Activated T-cell treated with anti-CD3 and anti-CD28 coated beads for 24 hours (primary cell): ENCODE measurements around the gene SLC2A13.
"Not testable (repeated sequence)": the region's sequence is repeated elsewhere in the genome, so short reads cannot be mapped to it uniquely, and the experiment has no call there.

ENCODE experiments used
- DNase-seq: peaks from one replicate; pipeline ENCODE4 v3.0.0-alpha.2; 2020; ENCODE audit warnings: low read depth

SLC2A13 gene

GRCh38 chr12:39866135-39866534 lies 239.7 kb downstream of the SLC2A13 start:
- no peak for DNase-seq

DNA sequence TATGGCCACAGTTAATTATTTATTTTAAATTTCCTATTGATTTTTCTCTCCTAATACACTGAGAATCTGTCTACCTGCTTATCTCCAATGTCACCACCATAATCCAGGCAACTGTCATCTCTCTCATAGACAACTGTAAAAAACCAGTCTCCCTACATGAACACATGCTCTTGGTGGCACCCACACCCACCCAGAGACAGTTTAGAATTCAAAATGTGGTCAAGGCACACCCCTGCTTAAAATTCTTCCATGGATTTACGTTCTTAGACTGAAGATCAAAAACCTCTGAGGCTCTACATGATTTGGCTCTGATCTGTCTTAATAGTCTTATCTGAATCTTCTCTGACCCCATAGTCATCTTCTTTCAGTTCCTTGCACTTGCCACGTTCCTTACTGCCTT lies 245.2 kb downstream of the SLC2A13 start:
- no peak for DNase-seq

- no peak for DNase-seq
These were observed 252.9 kb downstream of the SLC2A13 start for GRCh38 chr12:39853003-39853402.

- DNase-seq, result no peak
These were observed 253.5 kb downstream of the SLC2A13 start for GRCh38 chr12:39852346-39852745.

DNA sequence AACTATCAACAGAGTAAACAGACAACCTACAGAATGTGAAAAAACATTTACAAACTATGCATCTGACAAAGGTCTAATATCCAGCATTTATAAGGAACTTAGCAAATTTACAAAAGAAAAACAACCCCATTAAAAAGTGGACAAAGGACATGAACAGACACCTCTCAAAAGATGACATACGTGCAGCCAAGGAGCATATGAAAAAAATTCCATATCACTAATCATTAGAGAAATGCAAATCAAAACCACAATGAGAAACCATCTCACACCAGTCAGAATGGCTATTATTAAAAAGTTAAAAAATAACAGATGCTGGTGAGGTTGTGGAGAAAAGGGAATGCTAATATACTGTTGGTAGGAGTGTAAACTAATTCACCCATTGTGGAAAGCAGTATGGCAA lies 257.7 kb downstream of the SLC2A13 start:
- not testable (repeated sequence) for DNase-seq

DNA sequence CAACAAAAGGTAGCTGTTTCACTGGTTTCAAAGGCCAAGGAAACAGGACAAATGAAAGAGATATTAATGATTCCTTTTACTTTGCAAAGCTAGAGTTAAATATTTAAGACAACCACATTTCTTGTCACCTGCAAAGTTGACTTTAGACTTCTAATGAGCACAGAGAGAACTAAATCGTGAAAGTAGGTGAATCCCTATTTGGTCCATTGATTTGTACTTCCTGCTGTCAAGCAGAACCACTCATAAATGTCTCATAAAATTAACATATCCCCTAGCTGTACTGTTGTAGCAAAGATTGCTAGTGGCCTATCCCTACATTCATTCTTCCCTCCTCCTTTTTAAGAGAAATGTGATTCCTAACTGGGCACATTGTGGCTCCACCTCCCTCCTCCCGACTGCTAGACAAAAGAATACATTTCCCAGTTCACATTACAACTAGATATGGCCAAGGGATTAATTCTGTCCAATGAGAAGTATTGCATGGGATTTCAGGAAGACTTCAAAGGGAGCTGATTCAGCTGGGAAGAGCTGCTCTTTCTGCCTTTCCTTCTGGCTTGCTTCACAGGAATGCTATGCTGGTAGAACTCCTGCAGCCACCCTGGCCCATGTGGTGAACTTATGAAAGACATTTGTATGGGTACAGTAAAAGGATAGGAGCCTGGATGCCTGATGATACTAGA lies 258.8 kb downstream of the SLC2A13 start:
- DNase-seq, result no peak

GRCh38 chr12:39846304-39846703 lies 259.6 kb downstream of the SLC2A13 start:
- DNase-seq, result no peak

DNA sequence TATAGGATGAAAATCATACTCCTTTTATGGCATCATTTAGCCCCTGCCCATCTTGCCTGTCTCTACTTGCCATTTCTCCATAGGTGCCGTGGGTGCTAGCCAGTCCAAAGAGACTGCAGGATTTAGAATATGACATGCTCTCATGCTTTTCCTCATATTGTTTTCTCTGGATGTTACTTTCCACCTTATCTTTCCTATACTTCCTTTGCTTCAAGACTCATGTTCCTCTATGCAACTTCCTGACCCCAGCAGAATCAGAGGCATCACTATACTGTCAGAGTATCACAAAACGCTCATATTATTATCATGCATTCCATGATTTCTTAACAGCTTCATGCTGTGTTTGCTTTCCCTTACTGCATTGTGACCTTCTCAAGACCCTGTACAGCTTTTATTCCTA lies 265.5 kb downstream of the SLC2A13 start:
- DNase-seq, result no peak

- DNase-seq, result no peak
These were observed 266.8 kb downstream of the SLC2A13 start for GRCh38 chr12:39839072-39839471.

DNA sequence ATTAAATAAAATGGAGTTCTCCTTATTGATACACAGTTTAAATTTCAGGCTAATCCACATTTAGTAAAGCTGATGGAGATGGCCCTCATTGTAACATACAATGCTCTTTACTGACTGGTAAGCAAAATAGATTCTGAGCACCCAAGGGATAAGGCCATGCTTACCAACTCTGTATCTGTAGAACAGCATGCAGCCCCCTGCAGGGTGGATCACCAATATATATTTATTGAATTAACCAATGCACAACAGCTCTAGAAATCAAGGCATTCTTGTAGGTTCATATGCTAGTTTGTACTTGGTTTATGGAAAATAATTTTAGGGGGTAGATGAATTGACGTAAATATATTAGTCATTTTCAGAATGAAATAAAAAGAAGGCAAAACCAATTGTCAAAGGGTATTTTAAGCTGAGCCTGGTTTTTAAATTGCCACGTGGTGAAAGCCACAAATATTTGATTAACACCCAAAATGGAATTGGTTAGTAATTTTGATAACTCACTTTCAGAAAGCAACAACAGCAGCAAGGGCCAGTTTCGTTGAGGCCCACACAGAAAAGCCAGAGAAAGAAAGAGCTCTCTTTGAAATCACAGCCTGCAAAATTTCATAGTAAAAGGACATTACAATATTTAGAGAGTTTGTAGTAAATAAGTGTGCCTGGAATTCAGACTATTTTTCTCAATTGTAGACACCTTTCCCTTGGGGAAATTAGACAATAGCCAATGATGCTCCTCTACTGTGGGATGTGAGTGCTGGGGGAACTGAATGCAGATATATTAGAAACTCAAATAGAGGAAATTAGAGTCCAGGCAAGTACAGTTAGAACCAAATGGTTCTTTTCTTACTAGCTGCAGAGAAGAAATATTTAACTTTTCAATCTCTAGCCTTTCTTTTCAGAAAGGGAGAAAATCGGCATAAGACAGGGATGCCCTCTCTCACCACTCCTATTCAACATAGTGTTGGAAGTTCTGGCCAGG lies 270.1 kb downstream of the SLC2A13 start:
- no peak for DNase-seq

GRCh38 chr12:39831587-39832315 lies 274.1 kb downstream of the SLC2A13 start:
- no peak for DNase-seq

DNA sequence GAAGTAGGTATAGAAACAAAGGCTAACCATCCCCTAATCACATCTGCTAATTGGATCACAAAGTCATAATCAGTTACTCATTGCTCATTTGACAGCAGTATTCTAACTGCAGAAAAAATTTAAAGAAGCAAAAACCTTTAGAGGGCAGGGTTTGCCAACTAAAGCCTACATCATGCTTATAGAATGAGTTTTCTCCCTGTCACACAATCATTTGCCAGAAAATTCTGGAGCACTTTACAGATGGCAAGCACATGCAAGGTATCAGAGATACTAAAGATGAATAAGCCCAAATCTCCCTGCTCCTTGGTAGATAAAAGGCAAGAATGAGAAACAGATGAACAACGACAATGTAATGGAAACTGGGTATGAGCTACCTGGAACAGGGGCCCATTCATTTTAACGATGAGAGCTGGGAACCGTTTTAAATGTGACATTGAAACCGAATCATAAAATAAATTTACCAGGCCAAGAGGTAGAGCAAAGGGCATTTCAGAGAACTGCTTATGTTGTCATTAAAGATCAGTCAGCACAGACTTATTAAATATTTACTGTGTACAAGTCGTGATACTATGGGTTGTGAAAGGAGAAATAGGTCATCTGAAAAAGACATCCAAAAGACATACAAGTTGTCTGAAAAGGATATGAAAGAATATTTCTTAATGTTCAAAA lies 274.9 kb downstream of the SLC2A13 start:
- no peak for DNase-seq

GRCh38 chr12:39830171-39830570 lies 275.7 kb downstream of the SLC2A13 start:
- DNase-seq, result no peak

DNA sequence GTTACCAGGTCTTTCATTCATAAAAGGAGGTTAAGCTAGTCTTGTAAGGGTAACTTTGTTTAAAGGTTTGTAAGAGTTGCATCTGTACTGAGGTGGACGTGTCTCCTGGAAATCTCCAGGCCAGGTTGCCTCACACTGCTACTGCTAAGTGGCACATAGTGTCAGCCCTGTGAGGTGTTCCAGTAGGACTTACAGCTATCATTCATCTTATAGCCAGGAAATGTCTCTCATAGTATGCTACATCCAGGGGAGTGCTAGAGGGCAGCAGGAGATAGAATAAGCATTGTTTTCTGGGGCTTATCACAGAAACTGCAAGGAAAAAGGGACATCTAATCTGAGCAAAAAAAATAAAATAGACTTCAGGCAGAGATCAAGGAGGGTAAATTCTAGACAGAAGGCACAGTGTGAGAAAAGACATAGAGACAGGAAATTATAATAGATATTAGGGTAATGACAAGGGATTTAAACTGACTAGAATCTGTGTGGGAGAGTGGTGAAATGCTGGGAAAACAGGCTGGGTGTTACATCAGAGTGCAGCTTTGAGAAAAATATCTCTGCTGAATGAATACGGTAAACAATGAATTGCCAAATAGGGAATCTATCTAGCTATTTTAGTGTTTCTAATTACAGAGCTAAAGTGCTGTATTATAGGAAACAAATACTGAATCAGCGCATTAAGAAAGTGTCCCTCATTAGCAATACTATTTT lies 281.2 kb downstream of the SLC2A13 start:
- DNase-seq, result no peak

DNA sequence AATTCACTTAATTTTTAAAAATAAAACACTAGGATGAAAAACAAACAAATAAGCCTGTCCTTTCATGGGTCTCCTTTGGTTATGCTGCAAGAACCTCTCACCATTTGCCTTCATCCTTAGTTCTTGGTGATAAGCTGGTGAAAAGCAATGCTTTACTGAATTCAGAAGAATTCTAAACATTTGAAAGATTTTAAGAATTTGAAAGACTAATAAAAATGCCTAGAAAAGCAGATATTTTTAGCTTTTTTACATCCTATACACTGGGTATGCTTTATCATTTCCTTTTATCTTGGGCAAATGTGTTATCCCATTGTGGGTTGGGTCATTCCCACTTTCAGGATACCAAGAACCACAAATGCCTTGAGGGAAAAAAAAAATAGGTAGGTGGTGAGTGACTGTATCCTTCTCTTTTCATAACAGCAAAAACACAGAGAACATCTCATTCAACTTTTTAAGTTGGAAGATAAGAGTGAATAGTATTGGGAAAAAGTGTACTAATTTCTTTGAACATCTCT lies 289.2 kb downstream of the SLC2A13 start:
- DNase-seq, result no peak

DNA sequence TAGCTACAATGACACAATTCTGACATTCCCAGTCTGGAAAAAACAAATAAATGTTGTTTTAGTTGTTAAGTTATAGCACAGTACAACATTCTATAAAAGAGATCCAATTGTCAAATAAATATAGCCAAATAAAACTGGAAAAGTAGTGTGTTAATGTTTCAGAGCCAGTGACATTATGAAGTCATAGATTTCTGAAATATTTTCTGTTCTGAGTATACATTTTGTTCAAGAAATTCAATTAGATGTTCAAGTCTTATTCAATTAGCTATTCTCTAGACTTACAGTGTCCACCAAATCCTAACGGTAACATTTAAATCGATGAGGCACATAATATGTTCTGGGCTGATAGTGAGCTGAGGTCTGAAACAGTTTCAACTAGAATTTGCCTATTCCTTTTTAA lies 290.1 kb downstream of the SLC2A13 start:
- DNase-seq, result no peak

DNA sequence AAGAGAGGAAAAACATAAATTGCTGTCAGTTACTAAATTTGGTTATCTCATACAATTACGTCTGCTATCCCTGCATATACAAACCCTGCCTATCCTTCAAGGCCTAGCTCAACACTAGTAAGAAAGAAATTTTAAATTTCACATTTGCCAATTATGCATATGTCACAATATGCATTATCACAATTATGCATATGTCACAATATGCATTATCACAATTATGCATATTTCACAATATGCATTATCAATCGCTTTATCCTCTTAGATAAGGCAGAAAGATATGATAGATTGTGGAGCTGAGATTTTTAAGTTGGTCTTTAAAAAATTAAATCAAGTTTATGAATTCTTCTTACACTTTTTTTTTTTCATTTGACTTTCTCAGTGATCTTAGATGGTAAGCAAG lies 291.3 kb downstream of the SLC2A13 start:
- DNase-seq, result no peak

DNA sequence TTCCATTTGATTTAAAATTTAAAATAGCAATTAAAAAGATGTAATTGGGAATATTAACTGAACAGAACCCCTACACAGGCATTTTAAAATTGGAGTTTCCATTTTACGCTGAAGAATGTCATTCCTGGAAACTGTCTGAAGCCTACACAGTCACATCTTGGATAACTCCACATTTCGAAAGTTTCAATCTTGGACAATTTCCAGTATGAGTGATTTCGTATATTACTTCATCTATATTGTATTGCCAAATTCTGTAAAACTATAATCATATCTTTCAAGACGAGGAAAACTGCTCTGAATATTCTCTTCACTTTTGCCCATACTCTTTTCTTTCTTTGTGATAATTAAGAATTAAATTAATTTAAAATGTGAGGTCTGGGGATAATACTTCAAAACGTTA lies 292.1 kb downstream of the SLC2A13 start:
- DNase-seq, result no peak

- DNase-seq, result not testable (repeated sequence)
These were observed 293.4 kb downstream of the SLC2A13 start for GRCh38 chr12:39812456-39812855.

DNA sequence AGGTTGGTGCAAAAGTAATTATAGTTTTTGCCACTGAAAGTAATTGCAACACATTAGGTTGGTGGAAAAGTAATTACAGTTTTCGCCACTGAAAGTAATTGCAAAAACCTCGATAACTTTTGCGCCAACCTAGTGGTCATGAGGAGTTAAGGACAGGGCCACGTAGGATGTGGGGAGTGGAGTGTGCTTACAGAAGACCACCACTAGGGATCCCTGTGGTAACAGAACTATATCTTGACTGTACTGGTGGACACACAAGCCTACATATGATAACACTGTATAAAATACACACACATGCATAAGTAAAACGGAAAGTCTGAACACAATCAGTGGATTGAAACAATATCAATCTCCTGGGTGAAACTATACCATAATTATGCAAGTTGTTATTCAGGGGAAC lies 298.8 kb downstream of the SLC2A13 start:
- DNase-seq, result no peak

GRCh38 chr12:39805651-39806050 lies 300.2 kb downstream of the SLC2A13 start:
- DNase-seq, result no peak
